ENCODE data around the gene MSRB1. TPM values are rescaled to one million over a fixed set of nuclear protein-coding genes. Genes with fewer than 3 reads are reported as not detected.
"Not testable (repeated sequence)": the region's sequence is repeated elsewhere in the genome, so short reads cannot be mapped to it uniquely, and the experiment has no call there.

The MSRB1 gene
- total and polyA plus RNA-seq, 7 donors: 44.2 to 83.4 (median 59.5) TPM

GRCh38 chr16:1965396-1966001 lies 22.5 kb upstream of the MSRB1 start:
- H3K36me3 ChIP-seq (ENCODE audit: insufficient read depth in 1 of 2, low read depth in 1 of 2): peaks cover 0 to 32% of the 10 kb centered on the region in 2 donors
- intact Hi-C loops (cut with DNase I): no loop called here
- DNase-seq: no peak
- H3K27ac ChIP-seq: peak overlapping the region; percentile 91
- TF ChIP-seq CTCF (IDR thresholded peaks at IDR 0.05): no peak
- ATAC-seq: no peak
- WGBS, 3 donors: 20 to 22% (median 21%) methylated on average over 24 of the region's 24 CpGs
- H3K27me3 ChIP-seq (ENCODE audit: insufficient read depth in 3 of 3, low read length in 2 of 3): no peaks in the 10 kb centered on the region
- H3K9me3 ChIP-seq: no peaks in the 10 kb centered on the region
- H3K4me1 ChIP-seq: peaks cover 26% of the 10 kb centered on the region
- H3K4me3 ChIP-seq: peak overlapping the region; percentile 78

- H3K36me3 ChIP-seq (ENCODE audit: insufficient read depth in 1 of 2, low read depth in 1 of 2): peaks cover 0 to 32% of the 10 kb centered on the region in 2 donors
- WGBS, 3 donors: 0 to 1% (median 1%) methylated on average over 69 to 97 of the region's 97 CpGs
- DNase-seq: peak; percentile 99 to 100
- no peaks in the 10 kb centered on the region for H3K9me3 ChIP-seq
- intact Hi-C loops (cut with DNase I): no loop called here
- no peaks in the 10 kb centered on the region for H3K27me3 ChIP-seq (ENCODE audit: insufficient read depth in 3 of 3, low read length in 2 of 3)
- peak within 1 kb of the TSS; percentile 78 for H3K4me3 ChIP-seq
- TF ChIP-seq CTCF (IDR thresholded peaks at IDR 0.05): no peak
- peak within 1 kb of the TSS; percentile 91 for H3K27ac ChIP-seq
- peak; percentile 94 to 97 (median 95) for ATAC-seq
- peaks cover 28% of the 10 kb centered on the region for H3K4me1 ChIP-seq
Measured at GRCh38 chr16:1964506-1965395, 21.8 kb upstream of the MSRB1 start, which contains the start of gene RPS2. RPS2 (minus strand) TSS chr16:1964826; CDS start chr16:1964625, 201 bp downstream.

GRCh38 chr16:1963806-1964505 lies 21.0 kb upstream of the MSRB1 start:
- peak overlapping the region; percentile 78 for H3K4me3 ChIP-seq
- H3K27me3 ChIP-seq (ENCODE audit: insufficient read depth in 3 of 3, low read length in 2 of 3): no peaks in the 10 kb centered on the region
- DNase-seq: peak in 1 of 2 donors; percentile 54
- peaks cover 29% of the 10 kb centered on the region for H3K4me1 ChIP-seq
- H3K36me3 ChIP-seq (ENCODE audit: insufficient read depth in 1 of 2, low read depth in 1 of 2): peaks cover 0 to 32% of the 10 kb centered on the region in 2 donors
- peak; percentile 20 to 40 (median 36) for ATAC-seq
- TF ChIP-seq CTCF (IDR thresholded peaks at IDR 0.05): no peak
- intact Hi-C loops (cut with DNase I): no loop called here
- no peaks in the 10 kb centered on the region for H3K9me3 ChIP-seq
- H3K27ac ChIP-seq: peak overlapping the region; percentile 91
- 9 to 13% (median 10%) methylated on average over 37 to 44 of the region's 44 CpGs for WGBS, 3 donors

GRCh38 chr16:1962161-1963153 lies 19.5 kb upstream of the MSRB1 start:
- peaks cover 34% of the 10 kb centered on the region for H3K4me1 ChIP-seq
- WGBS, 3 donors: 81 to 82% (median 81%) methylated on average over 29 to 37 of the region's 37 CpGs
- H3K27me3 ChIP-seq (ENCODE audit: insufficient read depth in 3 of 3, low read length in 2 of 3); intact Hi-C loops (cut with DNase I); H3K9me3 ChIP-seq; H3K27ac ChIP-seq; DNase-seq; ATAC-seq: not testable (repeated sequence)
- peak overlapping the region; percentile 78 for H3K4me3 ChIP-seq
- H3K36me3 ChIP-seq (ENCODE audit: insufficient read depth in 1 of 2, low read depth in 1 of 2): peaks cover 0 to 32% of the 10 kb centered on the region in 2 donors

Data from psoas muscle (tissue), 8 donors.